ENCODE data around the gene HSDL2.

Gene HSDL2

DNA sequence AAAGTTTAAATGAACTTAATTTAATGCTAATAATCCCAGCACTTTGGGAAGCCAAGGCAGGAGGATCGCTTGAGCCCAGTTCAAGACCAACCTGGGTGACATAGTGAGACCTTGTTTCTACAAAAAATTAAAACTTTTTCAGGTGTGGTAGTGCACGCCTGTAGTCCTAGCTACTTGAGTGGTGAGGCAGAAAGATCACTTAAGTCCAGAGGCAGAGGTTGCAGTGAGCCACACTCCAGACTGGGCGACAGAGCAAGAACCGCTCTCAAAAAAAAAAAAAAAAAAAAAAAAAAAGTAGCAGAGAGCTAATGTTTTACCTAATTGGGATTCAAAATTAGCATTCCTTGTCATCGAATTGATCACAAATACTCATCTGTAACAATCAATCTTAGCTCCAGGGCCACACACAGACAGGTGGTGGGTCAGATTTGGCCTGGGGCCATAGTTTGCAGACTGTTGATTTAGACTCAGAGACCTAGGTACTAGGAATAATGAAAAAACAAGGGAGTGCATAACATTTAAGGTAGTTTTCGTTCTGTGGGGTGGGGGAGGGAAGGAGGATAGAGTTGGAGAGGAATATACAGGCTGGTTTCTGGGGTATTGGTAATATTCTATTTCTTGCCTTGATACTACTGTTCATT is 21.4 kb downstream of the HSDL2 start:
- CTCF ChIA-PET: no interaction called here
- H3K27ac ChIP-seq: no peak overlapping the region
- POLR2A ChIA-PET (ENCODE audit: low non-redundant PET): no interaction called here
- TF ChIP-seq, protein P1, sequence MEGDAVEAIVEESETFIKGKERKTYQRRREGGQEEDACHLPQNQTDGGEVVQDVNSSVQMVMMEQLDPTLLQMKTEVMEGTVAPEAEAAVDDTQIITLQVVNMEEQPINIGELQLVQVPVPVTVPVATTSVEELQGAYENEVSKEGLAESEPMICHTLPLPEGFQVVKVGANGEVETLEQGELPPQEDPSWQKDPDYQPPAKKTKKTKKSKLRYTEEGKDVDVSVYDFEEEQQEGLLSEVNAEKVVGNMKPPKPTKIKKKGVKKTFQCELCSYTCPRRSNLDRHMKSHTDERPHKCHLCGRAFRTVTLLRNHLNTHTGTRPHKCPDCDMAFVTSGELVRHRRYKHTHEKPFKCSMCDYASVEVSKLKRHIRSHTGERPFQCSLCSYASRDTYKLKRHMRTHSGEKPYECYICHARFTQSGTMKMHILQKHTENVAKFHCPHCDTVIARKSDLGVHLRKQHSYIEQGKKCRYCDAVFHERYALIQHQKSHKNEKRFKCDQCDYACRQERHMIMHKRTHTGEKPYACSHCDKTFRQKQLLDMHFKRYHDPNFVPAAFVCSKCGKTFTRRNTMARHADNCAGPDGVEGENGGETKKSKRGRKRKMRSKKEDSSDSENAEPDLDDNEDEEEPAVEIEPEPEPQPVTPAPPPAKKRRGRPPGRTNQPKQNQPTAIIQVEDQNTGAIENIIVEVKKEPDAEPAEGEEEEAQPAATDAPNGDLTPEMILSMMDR (conservative IDR thresholded peaks at IDR 0.05; ENCODE audit: low read depth): no peak
- no peak for DNase-seq (ENCODE audit: low spot score)

DNA sequence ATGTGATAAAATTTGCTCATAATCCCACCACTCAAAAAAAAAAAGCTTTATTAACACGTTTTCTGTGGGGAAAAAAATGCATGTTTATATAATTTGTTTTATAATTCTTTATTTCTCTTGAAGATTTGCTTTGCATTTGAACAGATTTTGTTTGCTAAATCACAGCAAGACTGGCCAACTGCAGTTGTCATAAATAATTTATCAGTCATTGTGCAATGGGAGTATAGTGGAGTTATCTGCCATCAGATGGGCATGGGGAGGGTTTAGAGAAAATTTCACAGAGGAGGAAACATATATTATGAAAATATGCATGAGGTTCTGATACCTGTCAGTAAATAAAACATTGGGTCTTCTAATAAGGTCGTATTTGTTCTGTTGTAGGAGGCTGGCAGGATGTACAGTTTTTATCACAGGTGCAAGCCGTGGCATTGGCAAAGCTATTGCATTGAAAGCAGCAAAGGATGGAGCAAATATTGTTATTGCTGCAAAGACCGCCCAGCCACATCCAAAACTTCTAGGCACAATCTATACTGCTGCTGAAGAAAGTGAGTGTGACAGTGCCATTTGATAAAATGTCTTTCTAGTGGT is 23.8 kb downstream of the HSDL2 start:
- TF ChIP-seq, protein P1 (conservative IDR thresholded peaks at IDR 0.05; ENCODE audit: low read depth): no peak
- CTCF ChIA-PET: no interaction called here
- H3K27ac ChIP-seq: no peak overlapping the region
- DNase-seq (ENCODE audit: low spot score): no peak
- POLR2A ChIA-PET (ENCODE audit: low non-redundant PET): no interaction called here

DNA sequence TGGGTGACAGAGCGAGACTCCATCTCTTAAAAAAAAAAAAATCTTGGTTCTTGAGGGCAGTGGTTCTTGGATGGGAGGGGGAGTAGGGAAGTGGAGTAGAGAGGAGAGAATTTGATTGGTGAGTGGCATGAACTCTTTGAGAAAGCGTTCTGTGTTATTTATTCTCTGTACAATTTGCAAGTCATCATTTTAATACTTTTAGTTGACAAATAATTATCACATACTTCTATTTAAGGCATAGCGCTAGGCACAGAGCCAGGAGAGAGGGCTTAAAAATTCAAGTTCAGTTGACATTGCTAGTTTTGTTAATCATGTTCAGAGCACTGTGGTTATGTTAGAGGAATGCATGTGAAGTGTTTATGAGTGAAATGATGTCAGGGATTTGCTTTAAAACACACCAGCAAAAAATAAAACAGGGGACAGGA is 24.6 kb downstream of the HSDL2 start:
- TF ChIP-seq, protein P1 (conservative IDR thresholded peaks at IDR 0.05; ENCODE audit: low read depth): no peak
- no peak overlapping the region for H3K27ac ChIP-seq
- ChIA-PET CTCF (no interaction called here), POLR2A (ENCODE audit: low non-redundant PET) (no interaction called here)
- no peak for DNase-seq (ENCODE audit: low spot score)

DNA sequence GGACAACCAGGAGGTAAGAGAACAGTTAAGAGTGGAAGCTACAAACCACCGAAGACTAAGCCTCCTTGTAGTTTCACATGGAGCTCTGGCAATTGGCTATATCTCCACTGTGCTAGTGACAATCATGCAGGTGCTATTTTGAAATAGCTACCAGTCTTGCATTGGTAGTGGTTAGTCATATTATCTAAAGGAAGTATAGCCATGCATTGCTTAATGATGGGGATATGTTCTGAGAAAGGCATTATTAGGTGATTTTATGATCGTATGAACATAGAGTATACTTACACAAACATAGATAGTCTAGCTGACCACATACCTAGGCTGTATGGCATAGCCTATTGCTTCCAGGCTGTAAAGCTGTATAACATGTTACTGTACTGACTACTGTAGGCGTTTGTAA is 28.4 kb downstream of the HSDL2 start:
- no peak for DNase-seq (ENCODE audit: low spot score)
- CTCF ChIA-PET: interaction anchor here (0.5 kb wide), 1 partner anchor 17 kb away, joined by 3 read pairs; no protein-coding TSS in a partner anchor
- TF ChIP-seq, protein P1 (conservative IDR thresholded peaks at IDR 0.05; ENCODE audit: low read depth): no peak
- no peak overlapping the region for H3K27ac ChIP-seq
- POLR2A ChIA-PET (ENCODE audit: low non-redundant PET): no interaction called here

DNA sequence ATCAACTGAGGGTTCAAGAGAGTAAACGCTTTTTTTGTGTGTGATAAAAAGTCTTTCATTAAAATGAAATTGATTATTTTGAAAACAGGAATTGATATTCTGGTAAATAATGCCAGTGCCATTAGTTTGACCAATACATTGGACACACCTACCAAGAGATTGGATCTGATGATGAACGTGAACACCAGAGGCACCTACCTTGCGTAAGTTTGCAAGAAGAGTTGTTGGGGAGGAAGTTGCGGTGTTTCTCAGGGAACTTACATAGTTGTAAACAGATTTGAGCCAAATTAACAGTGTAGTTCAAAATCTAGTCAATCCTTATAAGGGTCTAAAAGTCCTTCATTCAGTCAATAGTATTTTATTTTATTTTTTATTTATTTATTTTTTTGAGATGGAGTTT is 28.9 kb downstream of the HSDL2 start:
- DNase-seq (ENCODE audit: low spot score): no peak
- TF ChIP-seq, protein P1 (conservative IDR thresholded peaks at IDR 0.05; ENCODE audit: low read depth): no peak
- H3K27ac ChIP-seq: no peak overlapping the region
- ChIA-PET POLR2A (ENCODE audit: low non-redundant PET) (no interaction called here), CTCF (interaction anchor here (0.7 kb wide), 1 partner anchor 802 kb away, joined by 3 read pairs; no protein-coding TSS in a partner anchor)

DNA sequence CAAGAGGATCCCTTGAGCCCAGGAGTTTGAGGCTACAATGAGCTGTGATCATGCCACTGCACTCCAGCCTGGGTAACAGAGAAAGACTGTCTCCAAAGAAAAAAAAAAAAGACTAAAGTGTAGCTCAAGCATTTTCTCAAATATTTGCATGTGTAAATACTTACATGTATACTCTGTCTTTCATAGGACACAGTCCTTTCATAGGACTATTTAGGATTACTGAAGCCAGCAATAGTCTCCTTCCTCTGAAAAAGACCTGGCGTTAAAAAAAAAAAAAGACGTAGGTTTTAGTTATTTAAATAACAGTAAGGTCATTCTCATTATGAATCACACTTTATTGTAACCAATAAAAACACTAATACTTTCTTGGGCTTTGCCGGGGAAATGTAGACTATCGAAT is 29.9 kb downstream of the HSDL2 start:
- no peak overlapping the region for H3K27ac ChIP-seq
- no peak for DNase-seq (ENCODE audit: low spot score)
- ChIA-PET CTCF (interaction anchor here (0.6 kb wide), 1 partner anchor 1115 kb away, joined by 3 read pairs; no protein-coding TSS in a partner anchor), POLR2A (ENCODE audit: low non-redundant PET) (no interaction called here)
- TF ChIP-seq, protein P1 (conservative IDR thresholded peaks at IDR 0.05; ENCODE audit: low read depth): no peak

Data from RWPE1 (cell line).